HG02885 (cell line): ENCODE results near the gene PIGBOS1.
A peak's percentile ranks its signal among the peaks of the same experiment; 100 is the strongest.
"Not testable (repeated sequence)": the region's sequence is repeated elsewhere in the genome, so short reads cannot be mapped to it uniquely, and the experiment has no call there.

ENCODE experiments used
- ATAC-seq: cut with Tn5 transposase; IDR thresholded peaks from one replicate; pipeline ENCODE4 v1.9.1; 2021; ENCODE audit warnings: mild to moderate bottlenecking; ENCODE audit not compliant: unreplicated experiment, poor library complexity

The PIGBOS1 gene

DNA sequence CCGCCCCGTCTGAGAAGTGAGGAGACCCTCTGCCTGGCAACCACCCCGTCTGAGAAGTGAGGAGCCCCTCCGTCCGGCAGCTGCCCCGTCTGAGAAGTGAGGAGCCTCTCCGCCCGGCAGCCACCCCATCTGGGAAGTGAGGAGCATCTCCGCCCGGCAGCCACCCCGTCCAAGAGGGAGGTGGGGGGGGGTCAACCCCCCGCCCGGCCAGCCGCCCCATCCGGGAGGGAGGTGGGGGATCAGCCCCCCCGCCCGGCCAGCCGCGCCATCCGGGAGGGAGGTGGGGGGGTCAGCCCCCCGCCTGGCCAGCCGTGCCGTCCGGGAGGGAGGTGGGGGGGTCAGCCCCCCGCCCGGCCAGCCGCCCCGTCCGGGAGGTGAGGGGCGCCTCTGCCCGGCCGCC is 16.1 kb downstream of the PIGBOS1 start:
- not testable (repeated sequence) for ATAC-seq

DNA sequence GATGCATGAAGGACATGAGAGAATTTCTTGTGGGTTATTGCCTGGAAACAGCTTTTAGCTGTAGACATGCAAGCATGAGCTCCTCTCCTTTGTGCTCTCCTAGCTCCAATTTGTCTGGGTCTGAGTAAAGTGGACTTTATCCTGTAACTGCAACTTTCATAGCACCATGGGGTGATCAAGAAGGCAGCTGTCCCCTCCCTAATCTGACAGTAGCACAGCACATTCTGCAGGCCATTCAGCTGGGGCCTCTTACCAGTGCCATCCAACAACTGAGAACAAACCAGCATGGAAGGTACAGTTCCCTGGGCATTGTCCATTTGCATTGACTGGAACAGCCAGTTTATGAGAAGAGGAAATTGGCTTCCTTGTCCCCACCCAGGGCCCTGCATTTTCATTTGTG is 21.6 kb downstream of the PIGBOS1 start:
- no peak for ATAC-seq

DNA sequence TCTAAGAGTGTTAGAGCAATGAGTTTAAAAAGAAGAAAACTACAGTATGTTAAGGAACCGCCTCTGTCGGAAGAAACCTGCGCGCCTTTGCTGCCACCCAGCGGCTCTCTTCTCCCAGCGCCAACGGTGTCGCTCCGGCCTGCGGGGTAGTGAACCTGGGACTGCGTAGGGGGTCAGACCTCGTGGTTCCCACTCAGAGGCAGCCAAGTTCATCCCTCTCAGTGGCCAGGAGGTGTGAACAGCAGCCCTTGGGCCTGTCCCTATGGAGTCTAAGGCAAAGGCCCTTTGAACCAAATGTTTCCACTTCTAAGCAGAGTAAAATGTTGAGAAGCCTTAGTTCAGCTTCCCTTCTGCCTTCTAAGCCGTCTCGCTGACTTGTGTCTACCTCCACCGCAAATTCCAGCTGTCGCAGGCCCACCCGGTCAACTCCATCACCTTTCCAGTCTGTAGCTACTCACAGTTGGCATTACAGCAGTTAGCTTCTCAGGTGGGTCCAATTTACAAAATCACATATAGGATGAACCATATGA is 28.3 kb downstream of the PIGBOS1 start:
- peak; percentile 77 for ATAC-seq

DNA sequence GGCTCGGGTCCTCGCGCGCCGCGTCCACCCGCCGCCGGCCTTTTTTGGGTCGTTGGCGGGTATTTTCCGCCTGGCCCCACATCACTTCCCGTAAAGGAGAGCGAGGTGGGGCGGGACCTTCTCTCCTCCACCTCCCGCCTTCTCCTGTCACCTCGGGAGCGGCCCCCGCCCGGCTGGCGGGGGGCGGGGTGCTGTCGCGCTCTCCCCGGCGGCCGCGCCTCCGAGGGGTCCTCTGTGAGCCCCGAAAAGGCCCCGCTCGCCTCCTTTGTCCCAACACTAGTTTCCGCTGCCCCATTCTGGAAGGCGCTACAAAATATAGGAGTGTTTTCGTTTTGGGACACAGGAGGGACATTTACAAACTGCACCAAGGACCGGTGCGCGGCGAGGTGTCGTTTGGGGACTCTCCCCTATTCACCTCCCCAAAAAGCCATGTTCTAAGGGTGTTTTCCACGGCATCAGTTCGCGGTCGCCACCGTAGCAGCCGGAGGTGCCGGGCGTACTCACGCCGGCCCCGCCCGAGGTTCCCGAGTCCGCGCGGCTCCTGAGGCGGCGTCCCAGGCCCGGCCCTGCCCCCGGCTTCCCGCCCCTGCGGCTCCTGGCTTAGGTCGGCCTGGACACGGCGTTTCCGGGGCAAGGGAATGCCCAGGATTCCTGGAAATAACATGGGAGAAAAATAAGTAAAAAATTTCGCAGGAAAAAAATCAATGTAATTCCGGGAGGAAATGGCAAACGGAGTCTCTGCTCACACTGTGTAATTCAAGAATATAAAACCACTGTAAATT is 29.0 kb downstream of the PIGBOS1 start, which contains the start of gene RAB27A:
RAB27A (minus strand) TSS at position 68 of the 782 bp plus-strand sequence. CDS start 54,879 bp downstream, outside the sequence.
- peak; percentile 75 for ATAC-seq

DNA sequence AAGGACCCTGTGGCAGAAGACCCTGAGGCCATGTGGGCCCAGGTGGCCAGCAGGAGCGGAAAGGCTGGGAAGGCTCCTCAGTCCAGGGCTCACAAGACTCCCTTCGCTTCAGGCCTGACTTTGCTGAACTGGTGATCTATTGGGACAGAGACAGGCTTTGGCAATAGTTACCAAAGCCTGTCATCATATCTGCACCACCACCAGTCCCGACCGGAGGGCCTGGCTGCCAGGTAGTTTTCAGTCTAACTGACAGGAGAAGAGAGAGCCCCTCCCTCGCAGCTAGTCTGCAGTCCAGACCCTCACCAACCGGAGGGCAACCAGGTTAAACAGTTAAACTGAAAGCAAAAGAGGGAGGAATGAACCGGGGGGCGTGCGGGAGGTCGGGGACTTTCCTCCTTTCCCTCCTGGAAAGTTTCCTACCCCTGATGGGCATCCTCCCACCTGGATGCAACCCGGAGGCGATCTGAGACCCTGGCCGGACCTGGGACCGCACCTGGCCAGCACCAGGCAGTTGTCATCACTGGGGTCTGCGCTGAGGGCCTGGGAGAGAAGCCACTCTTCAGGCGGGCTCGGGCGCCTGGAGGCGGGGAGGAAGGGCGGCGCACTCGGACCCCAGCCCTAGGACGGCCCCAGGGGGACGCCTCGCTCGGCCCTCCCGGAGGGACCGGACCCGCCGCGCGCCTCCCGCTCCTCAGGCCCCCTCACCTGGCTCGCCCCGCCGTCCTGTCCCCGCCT is 29.7 kb downstream of the PIGBOS1 start:
- peak; percentile 45 for ATAC-seq

- ATAC-seq, result no peak
Observed at GRCh38 chr15:55288006-55288717, 30.8 kb downstream of the PIGBOS1 start.

- ATAC-seq, result not testable (repeated sequence)
Observed at GRCh38 chr15:55286442-55287189, 32.3 kb downstream of the PIGBOS1 start.

- no peak for ATAC-seq
Observed at GRCh38 chr15:55284426-55284825, 34.5 kb downstream of the PIGBOS1 start.

DNA sequence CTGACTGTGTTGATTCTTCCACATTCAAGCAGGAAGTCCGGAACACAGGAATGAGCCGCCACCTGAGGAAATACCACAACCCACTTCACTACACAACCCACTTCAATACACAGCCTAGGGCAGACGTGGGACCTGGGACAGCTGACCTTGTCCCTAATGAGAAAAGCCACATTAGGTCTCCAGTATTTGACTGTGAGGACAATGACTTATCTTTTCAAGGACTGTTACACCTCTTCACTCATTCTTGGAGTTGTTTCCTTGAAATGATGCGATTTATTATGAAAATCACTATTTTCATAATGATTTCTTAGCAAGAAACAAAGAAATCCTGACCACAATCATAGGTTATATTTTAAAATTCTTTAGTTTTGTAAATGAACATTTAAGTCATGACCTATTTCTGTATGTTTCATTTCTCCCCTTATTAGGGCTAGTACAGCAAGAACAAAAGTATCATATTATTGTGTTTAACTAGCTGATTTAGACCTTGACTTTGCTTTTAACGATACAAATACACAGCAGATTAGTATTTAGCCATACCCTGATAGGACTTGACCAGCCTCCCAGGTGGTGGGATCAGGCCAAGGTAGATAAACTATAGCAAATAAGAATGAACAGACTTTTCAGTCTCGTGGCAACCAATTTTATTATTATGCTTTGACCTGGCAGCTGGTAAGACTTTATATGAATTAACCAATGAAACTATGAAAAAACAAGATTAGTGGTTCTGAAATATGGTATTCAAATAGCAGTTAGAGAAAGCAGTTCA is 35.4 kb downstream of the PIGBOS1 start:
- ATAC-seq, result no peak

GRCh38 chr15:55282284-55282833 is 36.6 kb downstream of the PIGBOS1 start:
- ATAC-seq, result no peak

- no peak for ATAC-seq
Observed at GRCh38 chr15:55281517-55282228, 37.2 kb downstream of the PIGBOS1 start.

DNA sequence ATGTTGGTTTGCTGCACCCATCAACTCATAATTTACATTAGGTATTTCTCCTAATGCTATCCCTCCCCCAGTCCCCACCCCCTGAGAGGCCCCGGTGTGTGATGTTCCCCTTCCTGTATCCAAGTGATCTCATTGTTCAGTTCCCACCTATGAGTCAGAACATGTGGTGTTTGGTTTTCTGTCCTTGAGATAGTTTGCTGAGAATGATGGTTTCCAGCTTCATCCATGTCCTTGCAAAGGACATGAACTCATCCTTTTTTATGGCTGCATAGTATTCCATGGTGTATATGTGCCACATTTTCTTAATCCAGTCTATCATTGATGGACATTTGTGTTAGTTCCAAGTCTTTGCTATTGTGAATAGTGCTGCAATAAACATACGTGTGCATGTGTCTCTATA is 38.3 kb downstream of the PIGBOS1 start:
- ATAC-seq, result not testable (repeated sequence)

DNA sequence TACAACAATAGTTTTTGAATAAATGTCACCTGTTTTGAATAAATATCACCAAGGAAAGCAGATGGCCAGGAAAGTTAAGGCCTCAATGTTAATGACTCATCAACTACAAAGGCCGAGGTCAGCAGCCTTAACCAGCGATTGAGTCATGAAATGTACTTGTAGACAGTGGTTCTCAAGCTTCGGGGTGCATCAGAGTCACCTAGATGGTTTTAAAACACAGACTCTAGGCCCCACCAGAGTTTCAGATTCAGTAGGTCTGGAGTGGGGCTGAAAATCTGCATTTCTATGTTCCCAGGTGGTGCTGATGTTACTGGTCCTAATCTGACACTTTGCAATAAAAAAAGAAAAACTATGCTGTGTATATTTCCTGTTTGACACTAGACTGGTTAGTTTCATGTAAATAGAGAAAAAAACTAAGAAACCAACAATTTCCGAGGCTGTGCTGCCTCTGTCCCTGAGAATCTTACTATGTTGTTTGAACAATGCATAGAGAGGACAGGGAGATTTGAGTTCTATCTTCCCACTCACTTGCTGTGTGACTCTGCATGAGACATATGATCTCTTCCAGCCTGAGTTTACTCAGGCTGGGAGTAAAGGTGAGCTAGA is 39.1 kb downstream of the PIGBOS1 start:
- ATAC-seq, result peak; percentile 79

- no peak for ATAC-seq
Observed at GRCh38 chr15:55279100-55279745, 39.7 kb downstream of the PIGBOS1 start.

- ATAC-seq, result no peak
Observed at GRCh38 chr15:55277715-55278114, 41.2 kb downstream of the PIGBOS1 start.

- ATAC-seq, result peak; percentile 55
Observed at GRCh38 chr15:55277116-55277564, 41.8 kb downstream of the PIGBOS1 start.

DNA sequence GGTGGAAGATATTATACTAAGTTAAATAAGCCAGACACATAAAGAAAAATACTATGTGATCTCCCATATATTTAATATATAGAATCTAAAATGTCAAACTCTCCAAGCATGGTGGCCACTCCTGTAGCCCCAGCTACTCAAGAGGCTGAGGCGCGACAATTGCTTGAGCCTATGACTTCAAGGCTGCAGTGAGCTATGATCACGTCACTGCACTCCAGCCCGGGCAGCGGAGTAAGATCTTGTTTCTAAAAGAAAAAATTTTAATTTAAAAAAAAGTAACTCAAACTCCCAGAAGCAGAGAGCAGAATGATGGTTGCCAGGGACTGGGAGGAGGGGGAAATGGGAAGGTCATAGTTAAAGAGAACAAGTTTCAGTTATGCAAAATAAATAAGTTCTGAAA is 42.6 kb downstream of the PIGBOS1 start:
- ATAC-seq, result no peak
